HepG2 (cell line): ENCODE data around the gene TAPBP. TPM values are rescaled to one million over a fixed set of nuclear protein-coding genes. Genes with fewer than 3 reads are reported as not detected.

Experiments used
- ETV5 ChIP-seq: IDR thresholded peaks from 2 replicates; pipeline ENCODE4 v1.6.1; 2018; ENCODE audit warnings: missing biosample characterization, missing genetic modification reagents, inconsistent platforms, borderline replicate concordance
- RXRA ChIP-seq: sonication (generic); formaldehyde crosslinking; IDR thresholded peaks from 2 replicates; pipeline ENCODE4 v1.5.1; 2020; ENCODE audit warnings: missing genetic modification reagents
- ZBTB1 ChIP-seq: sonication (generic); formaldehyde crosslinking; IDR thresholded peaks from 2 replicates; pipeline ENCODE4 v1.4.0; 2020; ENCODE audit warnings: missing genetic modification reagents, borderline replicate concordance
- ZNF878 ChIP-seq: sonication (generic); formaldehyde crosslinking; IDR thresholded peaks from 2 replicates; pipeline ENCODE4 v1.8.1; 2023; ENCODE audit warnings: mild to moderate bottlenecking, missing genetic modification reagents, moderate library complexity
- polyA plus RNA-seq, 8 experiments: library from polyadenylated mRNA; depleted of rRNA in 3 of 8; stranded (reverse) in 7 of 8; unstranded in 1 of 8; fragments of >200 nt; fragmentation: Illumina TruSeq in 4 of 8; extraction: Trizol in 4 of 8; gene quantifications; 2 replicates each; pipeline versions ENCODE4 v1.2.1 to v1.2.3, GENCODE V29; 2011 to 2016; ENCODE audit warnings: low read depth in 4 of 8, missing spikeins in 1 of 8, mixed read lengths in 1 of 8; ENCODE audit not compliant: insufficient read depth in 1 of 8
- total RNA-seq, 5 experiments: library from RNA; depleted of rRNA; stranded (reverse); fragments of >200 nt; fragmentation: Illumina TruSeq; extraction: Trizol; gene quantifications; 2 replicates each; pipeline ENCODE4 v1.2.3, GENCODE V29; 2016; ENCODE audit warnings: low read depth in 1 of 5
- TF ChIP-seq, protein P1 (sequence below): sonication (generic); formaldehyde crosslinking; IDR thresholded peaks from 2 replicates; pipeline ENCODE4 v1.4.0; 2020; ENCODE audit warnings: mild to moderate bottlenecking, missing genetic modification reagents, borderline replicate concordance
- TF ChIP-seq, protein P2 (sequence below): sonication (generic); formaldehyde crosslinking; IDR thresholded peaks from 2 replicates; pipeline ENCODE4 v1.4.0; 2020; ENCODE audit warnings: mild to moderate bottlenecking, missing genetic modification reagents
- TF ChIP-seq, protein P3 (sequence below): sonication (generic); formaldehyde crosslinking; IDR thresholded peaks from 2 replicates; pipeline ENCODE4 v1.5.0; 2020; ENCODE audit warnings: mild to moderate bottlenecking, missing genetic modification reagents
- TF ChIP-seq, protein P4 (sequence below): IDR thresholded peaks from 2 replicates; pipeline ENCODE4 v1.6.1; 2016; ENCODE audit warnings: control low read depth
- TF ChIP-seq, protein P5 (sequence below): sonication (generic); formaldehyde crosslinking; IDR thresholded peaks from 2 replicates; pipeline ENCODE4 v1.4.0; 2020; ENCODE audit warnings: mild to moderate bottlenecking, missing genetic modification reagents
- TF ChIP-seq, protein P6 (sequence below): sonication (generic); formaldehyde crosslinking; IDR thresholded peaks from 2 replicates; pipeline ENCODE4 v1.8.0; 2022; ENCODE audit warnings: mild to moderate bottlenecking, missing genetic modification reagents, moderate library complexity

Gene TAPBP
- total and polyA plus RNA-seq, 2 of the 13 experiments (the other 11 are each of a cell fraction or from before 2014, with no cell fraction given): 27.4 to 32.3 TPM

DNA sequence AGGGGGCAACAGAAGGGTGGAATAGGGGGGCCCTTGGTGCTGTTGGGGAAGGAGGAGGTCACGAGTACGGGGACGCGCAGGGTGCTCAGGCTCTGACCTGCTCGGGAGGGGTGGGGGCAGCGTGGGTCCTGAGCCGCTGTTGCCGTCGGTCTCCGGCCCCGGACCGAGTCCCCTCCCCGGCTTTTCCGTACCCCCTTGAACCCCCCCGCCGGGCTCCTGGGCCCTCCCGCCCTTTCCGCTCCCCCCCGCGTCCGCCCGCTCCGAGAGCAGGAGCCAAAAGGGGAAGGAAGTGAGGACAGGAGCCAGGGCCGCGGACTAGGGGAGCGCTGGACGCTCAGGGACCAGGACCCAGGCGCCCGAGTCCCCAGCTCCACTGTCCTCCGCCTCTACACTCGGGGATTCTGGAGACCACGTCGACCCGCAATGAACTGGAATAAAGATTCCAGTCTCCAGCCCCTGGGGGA is 15.1 kb downstream of the TAPBP start, which contains the start of gene RGL2 (continued):
- TF ChIP-seq, protein P1, sequence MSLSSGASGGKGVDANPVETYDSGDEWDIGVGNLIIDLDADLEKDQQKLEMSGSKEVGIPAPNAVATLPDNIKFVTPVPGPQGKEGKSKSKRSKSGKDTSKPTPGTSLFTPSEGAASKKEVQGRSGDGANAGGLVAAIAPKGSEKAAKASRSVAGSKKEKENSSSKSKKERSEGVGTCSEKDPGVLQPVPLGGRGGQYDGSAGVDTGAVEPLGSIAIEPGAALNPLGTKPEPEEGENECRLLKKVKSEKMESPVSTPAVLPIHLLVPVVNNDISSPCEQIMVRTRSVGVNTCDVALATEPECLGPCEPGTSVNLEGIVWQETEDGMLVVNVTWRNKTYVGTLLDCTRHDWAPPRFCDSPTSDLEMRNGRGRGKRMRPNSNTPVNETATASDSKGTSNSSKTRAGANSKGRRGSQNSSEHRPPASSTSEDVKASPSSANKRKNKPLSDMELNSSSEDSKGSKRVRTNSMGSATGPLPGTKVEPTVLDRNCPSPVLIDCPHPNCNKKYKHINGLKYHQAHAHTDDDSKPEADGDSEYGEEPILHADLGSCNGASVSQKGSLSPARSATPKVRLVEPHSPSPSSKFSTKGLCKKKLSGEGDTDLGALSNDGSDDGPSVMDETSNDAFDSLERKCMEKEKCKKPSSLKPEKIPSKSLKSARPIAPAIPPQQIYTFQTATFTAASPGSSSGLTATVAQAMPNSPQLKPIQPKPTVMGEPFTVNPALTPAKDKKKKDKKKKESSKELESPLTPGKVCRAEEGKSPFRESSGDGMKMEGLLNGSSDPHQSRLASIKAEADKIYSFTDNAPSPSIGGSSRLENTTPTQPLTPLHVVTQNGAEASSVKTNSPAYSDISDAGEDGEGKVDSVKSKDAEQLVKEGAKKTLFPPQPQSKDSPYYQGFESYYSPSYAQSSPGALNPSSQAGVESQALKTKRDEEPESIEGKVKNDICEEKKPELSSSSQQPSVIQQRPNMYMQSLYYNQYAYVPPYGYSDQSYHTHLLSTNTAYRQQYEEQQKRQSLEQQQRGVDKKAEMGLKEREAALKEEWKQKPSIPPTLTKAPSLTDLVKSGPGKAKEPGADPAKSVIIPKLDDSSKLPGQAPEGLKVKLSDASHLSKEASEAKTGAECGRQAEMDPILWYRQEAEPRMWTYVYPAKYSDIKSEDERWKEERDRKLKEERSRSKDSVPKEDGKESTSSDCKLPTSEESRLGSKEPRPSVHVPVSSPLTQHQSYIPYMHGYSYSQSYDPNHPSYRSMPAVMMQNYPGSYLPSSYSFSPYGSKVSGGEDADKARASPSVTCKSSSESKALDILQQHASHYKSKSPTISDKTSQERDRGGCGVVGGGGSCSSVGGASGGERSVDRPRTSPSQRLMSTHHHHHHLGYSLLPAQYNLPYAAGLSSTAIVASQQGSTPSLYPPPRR (CRISPR knock-in tag): no peak; the same call in none of the 2 replicates
- TF ChIP-seq, protein P2, sequence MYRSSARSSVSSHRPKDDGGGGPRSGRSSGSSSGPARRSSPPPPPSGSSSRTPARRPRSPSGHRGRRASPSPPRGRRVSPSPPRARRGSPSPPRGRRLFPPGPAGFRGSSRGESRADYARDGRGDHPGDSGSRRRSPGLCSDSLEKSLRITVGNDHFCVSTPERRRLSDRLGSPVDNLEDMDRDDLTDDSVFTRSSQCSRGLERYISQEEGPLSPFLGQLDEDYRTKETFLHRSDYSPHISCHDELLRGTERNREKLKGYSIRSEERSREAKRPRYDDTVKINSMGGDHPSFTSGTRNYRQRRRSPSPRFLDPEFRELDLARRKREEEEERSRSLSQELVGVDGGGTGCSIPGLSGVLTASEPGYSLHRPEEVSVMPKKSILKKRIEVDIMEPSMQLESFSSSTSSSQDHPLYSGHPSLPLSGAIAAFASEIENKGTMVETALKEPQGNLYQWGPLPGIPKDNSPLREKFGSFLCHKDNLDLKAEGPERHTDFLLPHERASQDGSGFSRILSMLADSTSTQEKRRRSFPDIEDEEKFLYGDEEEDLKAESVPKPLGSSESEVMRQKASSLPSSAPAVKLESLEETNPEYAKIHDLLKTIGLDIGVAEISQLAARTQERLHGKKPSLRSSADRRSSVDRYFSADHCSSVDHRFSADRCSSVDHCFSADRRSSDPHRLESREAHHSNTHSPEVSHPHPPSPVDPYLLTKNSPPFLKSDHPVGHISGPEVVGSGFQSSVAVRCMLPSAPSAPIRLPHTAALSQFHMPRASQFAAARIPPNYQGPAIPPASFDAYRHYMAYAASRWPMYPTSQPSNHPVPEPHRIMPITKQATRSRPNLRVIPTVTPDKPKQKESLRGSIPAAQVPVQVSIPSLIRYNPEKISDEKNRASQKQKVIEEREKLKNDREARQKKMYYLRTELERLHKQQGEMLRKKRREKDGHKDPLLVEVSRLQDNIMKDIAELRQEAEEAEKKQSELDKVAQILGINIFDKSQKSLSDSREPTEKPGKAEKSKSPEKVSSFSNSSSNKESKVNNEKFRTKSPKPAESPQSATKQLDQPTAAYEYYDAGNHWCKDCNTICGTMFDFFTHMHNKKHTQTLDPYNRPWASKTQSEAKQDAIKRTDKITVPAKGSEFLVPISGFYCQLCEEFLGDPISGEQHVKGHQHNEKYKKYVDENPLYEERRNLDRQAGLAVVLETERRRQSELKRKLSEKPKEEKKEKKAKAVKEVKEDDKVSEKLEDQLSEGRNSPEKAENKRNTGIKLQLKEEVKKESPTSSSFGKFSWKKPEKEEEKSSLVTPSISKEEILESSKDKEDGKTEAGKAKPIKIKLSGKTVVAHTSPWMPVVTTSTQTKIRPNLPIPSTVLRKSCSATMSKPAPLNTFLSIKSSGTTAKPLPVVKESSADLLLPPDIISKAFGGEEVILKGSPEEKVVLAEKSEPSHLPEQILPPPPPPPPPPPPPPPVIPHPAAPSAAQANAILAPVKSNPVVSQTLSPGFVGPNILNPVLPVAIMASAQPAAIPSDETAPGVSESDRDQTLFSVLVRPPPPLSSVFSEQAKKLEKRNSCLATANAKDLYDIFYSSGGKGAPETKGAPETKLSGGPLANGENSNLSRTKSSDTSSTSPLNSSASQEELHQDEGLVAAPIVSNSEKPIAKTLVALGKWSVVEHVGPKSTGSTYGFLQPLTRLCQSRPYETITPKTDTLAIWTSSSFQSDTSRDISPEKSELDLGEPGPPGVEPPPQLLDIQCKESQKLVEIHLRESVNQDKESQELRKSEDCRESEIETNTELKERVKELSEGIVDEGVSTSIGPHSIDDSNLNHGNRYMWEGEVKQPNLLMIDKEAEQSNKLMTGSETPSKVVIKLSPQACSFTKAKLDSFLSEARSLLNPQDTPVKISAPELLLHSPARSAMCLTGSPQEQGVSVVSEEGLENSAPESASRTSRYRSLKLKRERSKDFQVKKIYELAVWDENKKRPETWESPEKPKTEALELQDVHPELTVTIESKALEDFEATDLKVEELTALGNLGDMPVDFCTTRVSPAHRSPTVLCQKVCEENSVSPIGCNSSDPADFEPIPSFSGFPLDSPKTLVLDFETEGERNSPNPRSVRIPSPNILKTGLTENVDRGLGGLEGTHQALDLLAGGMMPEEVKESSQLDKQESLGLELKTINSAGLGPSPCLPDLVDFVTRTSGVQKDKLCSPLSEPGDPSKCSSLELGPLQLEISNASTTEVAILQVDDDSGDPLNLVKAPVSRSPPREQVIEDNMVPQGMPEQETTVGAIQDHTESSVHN (CRISPR knock-in tag): no peak
- TF ChIP-seq, protein P3, sequence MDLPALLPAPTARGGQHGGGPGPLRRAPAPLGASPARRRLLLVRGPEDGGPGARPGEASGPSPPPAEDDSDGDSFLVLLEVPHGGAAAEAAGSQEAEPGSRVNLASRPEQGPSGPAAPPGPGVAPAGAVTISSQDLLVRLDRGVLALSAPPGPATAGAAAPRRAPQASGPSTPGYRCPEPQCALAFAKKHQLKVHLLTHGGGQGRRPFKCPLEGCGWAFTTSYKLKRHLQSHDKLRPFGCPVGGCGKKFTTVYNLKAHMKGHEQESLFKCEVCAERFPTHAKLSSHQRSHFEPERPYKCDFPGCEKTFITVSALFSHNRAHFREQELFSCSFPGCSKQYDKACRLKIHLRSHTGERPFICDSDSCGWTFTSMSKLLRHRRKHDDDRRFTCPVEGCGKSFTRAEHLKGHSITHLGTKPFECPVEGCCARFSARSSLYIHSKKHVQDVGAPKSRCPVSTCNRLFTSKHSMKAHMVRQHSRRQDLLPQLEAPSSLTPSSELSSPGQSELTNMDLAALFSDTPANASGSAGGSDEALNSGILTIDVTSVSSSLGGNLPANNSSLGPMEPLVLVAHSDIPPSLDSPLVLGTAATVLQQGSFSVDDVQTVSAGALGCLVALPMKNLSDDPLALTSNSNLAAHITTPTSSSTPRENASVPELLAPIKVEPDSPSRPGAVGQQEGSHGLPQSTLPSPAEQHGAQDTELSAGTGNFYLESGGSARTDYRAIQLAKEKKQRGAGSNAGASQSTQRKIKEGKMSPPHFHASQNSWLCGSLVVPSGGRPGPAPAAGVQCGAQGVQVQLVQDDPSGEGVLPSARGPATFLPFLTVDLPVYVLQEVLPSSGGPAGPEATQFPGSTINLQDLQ (CRISPR knock-in tag): no peak
- no peak for TF ChIP-seq ZNF878
- no peak for TF ChIP-seq ETV5 (CRISPR knock-in tag)
- no peak for TF ChIP-seq ZBTB1
- TF ChIP-seq, protein P4, sequence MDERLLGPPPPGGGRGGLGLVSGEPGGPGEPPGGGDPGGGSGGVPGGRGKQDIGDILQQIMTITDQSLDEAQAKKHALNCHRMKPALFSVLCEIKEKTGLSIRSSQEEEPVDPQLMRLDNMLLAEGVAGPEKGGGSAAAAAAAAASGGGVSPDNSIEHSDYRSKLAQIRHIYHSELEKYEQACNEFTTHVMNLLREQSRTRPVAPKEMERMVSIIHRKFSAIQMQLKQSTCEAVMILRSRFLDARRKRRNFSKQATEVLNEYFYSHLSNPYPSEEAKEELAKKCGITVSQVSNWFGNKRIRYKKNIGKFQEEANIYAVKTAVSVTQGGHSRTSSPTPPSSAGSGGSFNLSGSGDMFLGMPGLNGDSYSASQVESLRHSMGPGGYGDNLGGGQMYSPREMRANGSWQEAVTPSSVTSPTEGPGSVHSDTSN (CRISPR knock-in tag): no peak
- no peak for TF ChIP-seq RXRA (CRISPR knock-in tag)
- TF ChIP-seq, protein P5, sequence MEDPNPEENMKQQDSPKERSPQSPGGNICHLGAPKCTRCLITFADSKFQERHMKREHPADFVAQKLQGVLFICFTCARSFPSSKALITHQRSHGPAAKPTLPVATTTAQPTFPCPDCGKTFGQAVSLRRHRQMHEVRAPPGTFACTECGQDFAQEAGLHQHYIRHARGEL (CRISPR knock-in tag): no peak
- TF ChIP-seq, protein P6, sequence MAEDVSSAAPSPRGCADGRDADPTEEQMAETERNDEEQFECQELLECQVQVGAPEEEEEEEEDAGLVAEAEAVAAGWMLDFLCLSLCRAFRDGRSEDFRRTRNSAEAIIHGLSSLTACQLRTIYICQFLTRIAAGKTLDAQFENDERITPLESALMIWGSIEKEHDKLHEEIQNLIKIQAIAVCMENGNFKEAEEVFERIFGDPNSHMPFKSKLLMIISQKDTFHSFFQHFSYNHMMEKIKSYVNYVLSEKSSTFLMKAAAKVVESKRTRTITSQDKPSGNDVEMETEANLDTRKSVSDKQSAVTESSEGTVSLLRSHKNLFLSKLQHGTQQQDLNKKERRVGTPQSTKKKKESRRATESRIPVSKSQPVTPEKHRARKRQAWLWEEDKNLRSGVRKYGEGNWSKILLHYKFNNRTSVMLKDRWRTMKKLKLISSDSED (CRISPR knock-in tag): no peak
